IPS-20b (cell line): Measurements from ENCODE around the gene F2RL3.

Source experiments
- H3K27ac ChIP-seq: one replicate; pipeline ENCODE4 v1.5.1; 2013; ENCODE audit warnings: low read length
- H3K27me3 ChIP-seq: 2 replicates; pipeline ENCODE4 v1.6.1; 2013; ENCODE audit warnings: mild to moderate bottlenecking, low read length, inconsistent platforms; ENCODE audit not compliant: insufficient read depth
- H3K36me3 ChIP-seq: 2 replicates; pipeline ENCODE4 v1.6.1; 2013; ENCODE audit warnings: low read depth, mild to moderate bottlenecking, inconsistent platforms, low read length, moderate library complexity; ENCODE audit not compliant: insufficient read depth
- H3K4me1 ChIP-seq: 2 replicates; pipeline ENCODE4 v1.6.1; 2013; ENCODE audit warnings: mild to moderate bottlenecking, control low read depth, inconsistent platforms, low read length, moderate library complexity; ENCODE audit not compliant: insufficient read depth
- H3K4me3 ChIP-seq: 2 replicates; pipeline ENCODE4 v1.5.1; 2013; ENCODE audit warnings: mild to moderate bottlenecking, low read length, inconsistent platforms
- H3K9ac ChIP-seq: 2 replicates; pipeline ENCODE4 v1.6.1; 2013; ENCODE audit warnings: low read depth, mild to moderate bottlenecking, inconsistent platforms, low read length, moderate library complexity
- H3K9me3 ChIP-seq: 2 replicates; pipeline ENCODE4 v1.6.1; 2013; ENCODE audit warnings: mild to moderate bottlenecking, low read depth, low read length, inconsistent platforms; ENCODE audit not compliant: insufficient read depth

Gene F2RL3

DNA sequence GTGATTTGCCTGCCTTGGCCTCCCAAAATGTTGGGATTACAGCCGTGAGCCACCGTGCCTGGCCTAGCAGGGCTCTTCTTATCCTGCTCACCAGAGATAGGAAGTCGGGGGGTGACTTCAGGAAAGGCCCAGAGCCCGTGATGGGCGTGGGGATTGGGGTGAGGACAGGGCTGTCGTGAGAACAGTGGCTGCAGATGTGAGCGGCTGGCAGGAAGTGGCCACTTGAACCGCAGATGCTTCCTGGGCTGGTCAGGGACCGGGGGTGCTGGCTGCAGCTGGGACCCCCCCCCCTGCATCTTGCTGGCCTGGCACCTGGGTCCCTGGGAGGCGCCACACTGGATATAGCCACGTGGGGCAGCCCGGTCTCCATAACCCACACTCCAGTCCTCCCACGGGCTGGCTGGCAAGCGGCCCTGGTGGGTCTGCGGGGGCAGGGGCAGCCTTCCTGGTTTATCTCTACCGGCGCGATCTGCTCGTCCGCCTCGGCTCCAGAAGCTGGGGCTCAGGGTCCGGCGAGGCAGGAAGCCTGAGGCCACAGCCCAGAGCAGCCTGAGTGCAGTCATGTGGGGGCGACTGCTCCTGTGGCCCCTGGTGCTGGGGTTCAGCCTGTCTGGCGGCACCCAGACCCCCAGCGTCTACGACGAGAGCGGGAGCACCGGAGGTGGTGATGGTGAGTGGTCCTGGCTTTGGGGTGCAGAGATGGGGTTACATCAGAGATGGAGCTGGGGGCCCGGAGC, at the start of gene F2RL3:
TSS of gene F2RL3 (plus strand) at position 371 of the 737 bp plus-strand sequence. CDS start at position 562, 191 bp downstream.
- H3K27me3 ChIP-seq: no peaks in the 10 kb centered on the region
- H3K4me1 ChIP-seq: no peaks in the 10 kb centered on the region
- H3K27ac ChIP-seq: no peak within 1 kb of the TSS
- no peak within 1 kb of the TSS for H3K9ac ChIP-seq
- no peaks in the 10 kb centered on the region for H3K9me3 ChIP-seq
- H3K4me3 ChIP-seq: no peak within 1 kb of the TSS
- no peaks in the 10 kb centered on the region for H3K36me3 ChIP-seq

- Histone ChIP-seq H3K9me3 (no peaks in the 10 kb centered on the region), H3K27me3 (no peaks in the 10 kb centered on the region), H3K4me1 (no peaks in the 10 kb centered on the region), H3K4me3 (no peak overlapping the region), H3K36me3 (peaks cover 97% of the 10 kb centered on the region), H3K9ac (no peak overlapping the region), H3K27ac (no peak overlapping the region)
These were observed 47.3 kb upstream of the F2RL3 start for GRCh38 chr19:16841391-16841926.

GRCh38 chr19:16846901-16847300, 41.9 kb upstream of the F2RL3 start:
- peaks cover 100% of the 10 kb centered on the region for H3K36me3 ChIP-seq

GRCh38 chr19:16847430-16847829, 41.4 kb upstream of the F2RL3 start:
- no peaks in the 10 kb centered on the region for H3K4me1 ChIP-seq
- H3K27me3 ChIP-seq: no peaks in the 10 kb centered on the region
- H3K9ac ChIP-seq: no peak overlapping the region
- peaks cover 100% of the 10 kb centered on the region for H3K36me3 ChIP-seq
- H3K27ac ChIP-seq: no peak overlapping the region
- H3K4me3 ChIP-seq: no peak overlapping the region
- H3K9me3 ChIP-seq: no peaks in the 10 kb centered on the region

More at GRCh38 chr19:16846901-16847300, 41.9 kb upstream of the F2RL3 start:
- Histone ChIP-seq H3K27me3 (no peaks in the 10 kb centered on the region), H3K27ac (no peak overlapping the region), H3K4me3 (no peak overlapping the region), H3K9me3 (no peaks in the 10 kb centered on the region), H3K9ac (no peak overlapping the region), H3K4me1 (no peaks in the 10 kb centered on the region)

GRCh38 chr19:16849168-16849567, 39.6 kb upstream of the F2RL3 start:
- Histone ChIP-seq H3K36me3 (peaks cover 100% of the 10 kb centered on the region), H3K27ac (no peak overlapping the region), H3K4me3 (no peak overlapping the region), H3K9me3 (no peaks in the 10 kb centered on the region), H3K9ac (no peak overlapping the region), H3K27me3 (no peaks in the 10 kb centered on the region), H3K4me1 (no peaks in the 10 kb centered on the region)

- H3K27me3 ChIP-seq: no peaks in the 10 kb centered on the region
- H3K36me3 ChIP-seq: peaks cover 100% of the 10 kb centered on the region
- H3K9me3 ChIP-seq: no peaks in the 10 kb centered on the region
- H3K4me3 ChIP-seq: no peak overlapping the region
- H3K4me1 ChIP-seq: no peaks in the 10 kb centered on the region
- H3K27ac ChIP-seq: no peak overlapping the region
- no peak overlapping the region for H3K9ac ChIP-seq
These were observed 38.7 kb upstream of the F2RL3 start for GRCh38 chr19:16850133-16850532.

- H3K4me1 ChIP-seq: no peaks in the 10 kb centered on the region
- H3K27me3 ChIP-seq: no peaks in the 10 kb centered on the region
- no peak overlapping the region for H3K27ac ChIP-seq
- H3K36me3 ChIP-seq: peaks cover 93% of the 10 kb centered on the region
- no peaks in the 10 kb centered on the region for H3K9me3 ChIP-seq
- H3K9ac ChIP-seq: no peak overlapping the region
- H3K4me3 ChIP-seq: no peak overlapping the region
These were observed 37.6 kb upstream of the F2RL3 start for GRCh38 chr19:16851031-16851712.

- Histone ChIP-seq H3K4me3 (no peak overlapping the region), H3K9me3 (no peaks in the 10 kb centered on the region), H3K36me3 (peaks cover 76% of the 10 kb centered on the region), H3K9ac (no peak overlapping the region), H3K4me1 (no peaks in the 10 kb centered on the region), H3K27ac (no peak overlapping the region), H3K27me3 (no peaks in the 10 kb centered on the region)
These were observed 35.7 kb upstream of the F2RL3 start for GRCh38 chr19:16853066-16853465.

- Histone ChIP-seq H3K9ac (no peak overlapping the region), H3K4me1 (no peaks in the 10 kb centered on the region), H3K36me3 (peaks cover 52% of the 10 kb centered on the region)
These were observed 32.7 kb upstream of the F2RL3 start for GRCh38 chr19:16856091-16856490.

GRCh38 chr19:16859626-16860025, 29.2 kb upstream of the F2RL3 start:
- Histone ChIP-seq H3K27ac (no peak overlapping the region), H3K9ac (no peak overlapping the region)

More at GRCh38 chr19:16856091-16856490, 32.7 kb upstream of the F2RL3 start:
- no peaks in the 10 kb centered on the region for H3K9me3 ChIP-seq
- H3K27ac ChIP-seq: no peak overlapping the region
- H3K27me3 ChIP-seq: no peaks in the 10 kb centered on the region
- H3K4me3 ChIP-seq: no peak overlapping the region

GRCh38 chr19:16860118-16860517, 28.7 kb upstream of the F2RL3 start:
- Histone ChIP-seq H3K4me1 (no peaks in the 10 kb centered on the region), H3K9me3 (no peaks in the 10 kb centered on the region), H3K36me3 (peaks cover 41% of the 10 kb centered on the region), H3K9ac (no peak overlapping the region), H3K27ac (no peak overlapping the region), H3K4me3 (no peak overlapping the region), H3K27me3 (no peaks in the 10 kb centered on the region)

More at GRCh38 chr19:16859626-16860025, 29.2 kb upstream of the F2RL3 start:
- Histone ChIP-seq H3K27me3 (no peaks in the 10 kb centered on the region), H3K9me3 (no peaks in the 10 kb centered on the region), H3K4me1 (no peaks in the 10 kb centered on the region), H3K36me3 (peaks cover 44% of the 10 kb centered on the region), H3K4me3 (no peak overlapping the region)

- Histone ChIP-seq H3K27me3 (no peaks in the 10 kb centered on the region), H3K36me3 (peaks cover 45% of the 10 kb centered on the region), H3K27ac (no peak overlapping the region), H3K9me3 (no peaks in the 10 kb centered on the region), H3K4me3 (no peak overlapping the region), H3K4me1 (no peaks in the 10 kb centered on the region), H3K9ac (no peak overlapping the region)
These were observed 27.8 kb upstream of the F2RL3 start for GRCh38 chr19:16861011-16861410.
